DOHH2 (cell line): ENCODE data around the gene ZNF181.

Experiments used
- EZH2phosphoT487 ChIP-seq: fragments of 200-600 bp; sonication (generic); IDR thresholded peaks from 2 replicates; pipeline ENCODE4 v1.6.1; 2017; ENCODE audit warnings: borderline replicate concordance, mild to moderate bottlenecking, antibody characterized with exemption, low read length, moderate library complexity, mixed read lengths
- TF ChIP-seq, protein P1 (sequence below): fragments of 200-600 bp; sonication (generic); IDR thresholded peaks from one replicate; pipeline ENCODE4 v1.5.1; 2014; ENCODE audit warnings: antibody characterized with exemption, mild to moderate bottlenecking, low read depth, low read length; ENCODE audit not compliant: poor library complexity, severe bottlenecking

GRCh38 chr19:34759218-34759917, 25.3 kb downstream of the ZNF181 start:
- TF ChIP-seq, protein P1, sequence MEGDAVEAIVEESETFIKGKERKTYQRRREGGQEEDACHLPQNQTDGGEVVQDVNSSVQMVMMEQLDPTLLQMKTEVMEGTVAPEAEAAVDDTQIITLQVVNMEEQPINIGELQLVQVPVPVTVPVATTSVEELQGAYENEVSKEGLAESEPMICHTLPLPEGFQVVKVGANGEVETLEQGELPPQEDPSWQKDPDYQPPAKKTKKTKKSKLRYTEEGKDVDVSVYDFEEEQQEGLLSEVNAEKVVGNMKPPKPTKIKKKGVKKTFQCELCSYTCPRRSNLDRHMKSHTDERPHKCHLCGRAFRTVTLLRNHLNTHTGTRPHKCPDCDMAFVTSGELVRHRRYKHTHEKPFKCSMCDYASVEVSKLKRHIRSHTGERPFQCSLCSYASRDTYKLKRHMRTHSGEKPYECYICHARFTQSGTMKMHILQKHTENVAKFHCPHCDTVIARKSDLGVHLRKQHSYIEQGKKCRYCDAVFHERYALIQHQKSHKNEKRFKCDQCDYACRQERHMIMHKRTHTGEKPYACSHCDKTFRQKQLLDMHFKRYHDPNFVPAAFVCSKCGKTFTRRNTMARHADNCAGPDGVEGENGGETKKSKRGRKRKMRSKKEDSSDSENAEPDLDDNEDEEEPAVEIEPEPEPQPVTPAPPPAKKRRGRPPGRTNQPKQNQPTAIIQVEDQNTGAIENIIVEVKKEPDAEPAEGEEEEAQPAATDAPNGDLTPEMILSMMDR = no peak
- TF ChIP-seq EZH2phosphoT487 = no peak
